SIG-M5 (cell line): Measurements from ENCODE around the gene POLH.
"Not testable (repeated sequence)": the region's sequence is repeated elsewhere in the genome, so short reads cannot be mapped to it uniquely, and the experiment has no call there.

Source experiments
- DNase-seq: peaks from one replicate; lab custom pipeline; 2025; lab: John Stamatoyannopoulos, UW

The POLH gene

GRCh38 chr6:43575772-43576551, at the start of gene POLH, which contains the start of gene XPO5:
POLH (plus strand) TSS chr6:43576185; CDS start chr6:43582320, 6,135 bp downstream.
XPO5 (minus strand) TSS chr6:43576038; CDS start chr6:43575864, 174 bp downstream.
- DNase-seq, result peak; percentile 41

- no peak for DNase-seq
These were observed 43.8 kb upstream of the POLH start for GRCh38 chr6:43532201-43532600.

- not testable (repeated sequence) for DNase-seq
These were observed 37.0 kb upstream of the POLH start for GRCh38 chr6:43538986-43539385.

GRCh38 chr6:43539409-43539808, 36.6 kb upstream of the POLH start:
- DNase-seq, result not testable (repeated sequence)

GRCh38 chr6:43540507-43540906, 35.5 kb upstream of the POLH start:
- no peak for DNase-seq

GRCh38 chr6:43541774-43542471, 34.1 kb upstream of the POLH start:
- no peak for DNase-seq

- no peak for DNase-seq
These were observed 31.5 kb upstream of the POLH start for GRCh38 chr6:43544461-43544860.

GRCh38 chr6:43547222-43547621, 28.8 kb upstream of the POLH start:
- DNase-seq, result no peak

- DNase-seq, result not testable (repeated sequence)
These were observed 18.4 kb upstream of the POLH start for GRCh38 chr6:43557620-43558019.

GRCh38 chr6:43559328-43559727, 16.7 kb upstream of the POLH start:
- no peak for DNase-seq

GRCh38 chr6:43570876-43571441, 5.0 kb upstream of the POLH start:
- DNase-seq, result peak; percentile 31

GRCh38 chr6:43572015-43572414, 4.0 kb upstream of the POLH start:
- DNase-seq, result no peak

- no peak for DNase-seq
These were observed 747 bp upstream of the POLH start for GRCh38 chr6:43575105-43575771.

GRCh38 chr6:43578748-43579147, 2.8 kb downstream of the POLH start:
- no peak for DNase-seq

- no peak for DNase-seq
These were observed 3.2 kb downstream of the POLH start for GRCh38 chr6:43579171-43579570.

GRCh38 chr6:43582911-43583310, 6.9 kb downstream of the POLH start:
- no peak for DNase-seq

GRCh38 chr6:43584892-43585570, 9.0 kb downstream of the POLH start:
- no peak for DNase-seq

- no peak for DNase-seq
These were observed 12.2 kb downstream of the POLH start for GRCh38 chr6:43588194-43588593.

- not testable (repeated sequence) for DNase-seq
These were observed 13.6 kb downstream of the POLH start for GRCh38 chr6:43589564-43589963.

- DNase-seq, result no peak
These were observed 18.0 kb downstream of the POLH start for GRCh38 chr6:43593938-43594337.

- DNase-seq, result no peak
These were observed 24.6 kb downstream of the POLH start for GRCh38 chr6:43600595-43600994.

- no peak for DNase-seq
These were observed 28.2 kb downstream of the POLH start for GRCh38 chr6:43604174-43604573.
